Choroid plexus epithelial cell (primary cell): ENCODE results near the gene MTFP1.

ENCODE experiments used
- DNase-seq: peaks from one replicate; pipeline ENCODE4 v3.0.0-alpha.2; 2010; ENCODE audit warnings: low read depth
- H3K4me3 ChIP-seq: 2 replicates; pipeline ENCODE4 v1.5.1; 2011; ENCODE audit warnings: low read depth, mild to moderate bottlenecking, control low read depth, low read length, moderate library complexity
- CTCF ChIP-seq: conservative IDR thresholded peaks from 2 replicates; pipeline ENCODE4 v1.5.1; 2011; ENCODE audit warnings: low read depth, mild to moderate bottlenecking, control low read depth, inconsistent platforms, low read length, moderate library complexity

The MTFP1 gene

GRCh38 chr22:30471616-30472318, 46.2 kb downstream of the MTFP1 start, which contains the start of gene SEC14L3:
Gene SEC14L3, minus strand, starts transcription at chr22:30472017. Its CDS starts 59 bp downstream, at chr22:30471958.
- no peak for DNase-seq
- no peak within 1 kb of the TSS for H3K4me3 ChIP-seq
- TF ChIP-seq CTCF, result no peak

DNA sequence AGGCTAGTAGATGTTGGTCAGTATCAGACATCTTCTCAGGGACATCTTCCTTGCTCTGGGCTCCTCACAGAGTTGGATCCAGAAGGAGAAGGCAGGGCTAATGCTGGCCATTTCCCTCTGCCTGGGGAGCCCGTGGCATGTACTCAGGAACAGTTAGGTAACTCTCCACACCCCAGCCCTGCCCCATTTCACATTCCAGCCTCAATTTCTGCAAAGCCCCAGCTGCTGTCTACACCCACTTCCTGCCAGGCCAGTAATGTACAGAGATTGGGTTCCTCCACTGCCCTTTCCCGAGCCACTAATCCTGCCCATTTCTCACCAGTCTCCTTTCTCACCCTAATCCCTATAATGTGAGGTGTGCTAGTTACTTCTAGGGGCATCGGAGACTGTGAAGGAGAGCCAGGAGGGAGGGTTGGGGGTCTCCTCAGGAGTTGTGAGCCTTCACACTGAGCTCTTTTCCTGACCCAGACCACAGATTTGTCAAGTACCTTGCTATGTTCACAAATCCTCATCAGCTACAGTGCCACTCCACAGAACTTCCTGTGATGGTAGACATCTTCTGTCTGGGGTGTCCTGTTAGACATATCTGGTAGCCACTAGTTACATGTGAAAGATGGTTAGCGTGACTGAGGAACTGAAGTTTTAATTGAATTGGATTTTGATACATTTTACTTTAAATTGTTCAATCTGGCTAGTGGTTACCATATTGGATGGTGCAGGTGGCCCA, 47.6 kb downstream of the MTFP1 start:
- TF ChIP-seq CTCF, result no peak
- no peak overlapping the region for H3K4me3 ChIP-seq
- no peak for DNase-seq

- no peak for DNase-seq
- no peak for TF ChIP-seq CTCF
- H3K4me3 ChIP-seq, result no peak overlapping the region
Measured at GRCh38 chr22:30474121-30474520, 48.6 kb downstream of the MTFP1 start.

- peak; percentile 5 for DNase-seq
- TF ChIP-seq CTCF, result no peak
- H3K4me3 ChIP-seq, result no peak overlapping the region
Measured at GRCh38 chr22:30474683-30475424, 49.3 kb downstream of the MTFP1 start.
